HG02852 (cell line): ENCODE results near the gene APBB2.
"Not testable (repeated sequence)": the region's sequence is repeated elsewhere in the genome, so short reads cannot be mapped to it uniquely, and the experiment has no call there.

Experiments
- ATAC-seq: cut with Tn5 transposase; IDR thresholded peaks from one replicate; pipeline ENCODE4 v1.9.1; 2021; ENCODE audit warnings: mild to moderate bottlenecking, moderate library complexity; ENCODE audit not compliant: unreplicated experiment

APBB2 gene

GRCh38 chr4:41029098-41029497, 185.2 kb downstream of the APBB2 start:
- ATAC-seq: no peak

GRCh38 chr4:41028392-41029076, 185.8 kb downstream of the APBB2 start:
- peak; percentile 65 for ATAC-seq

- ATAC-seq: no peak
Observed at GRCh38 chr4:41026971-41027370, 187.4 kb downstream of the APBB2 start.

GRCh38 chr4:41025824-41026223, 188.5 kb downstream of the APBB2 start:
- ATAC-seq: no peak

- ATAC-seq: no peak
Observed at GRCh38 chr4:41024556-41025491, 189.5 kb downstream of the APBB2 start.

GRCh38 chr4:41022116-41022515, 192.2 kb downstream of the APBB2 start:
- ATAC-seq: no peak

GRCh38 chr4:41015016-41015675, 199.2 kb downstream of the APBB2 start:
- no peak for ATAC-seq

- no peak for ATAC-seq
Observed at GRCh38 chr4:41014158-41014557, 200.2 kb downstream of the APBB2 start.

- ATAC-seq: no peak
Observed at GRCh38 chr4:41013746-41014145, 200.6 kb downstream of the APBB2 start.

- ATAC-seq: no peak
Observed at GRCh38 chr4:41012911-41013310, 201.4 kb downstream of the APBB2 start.

GRCh38 chr4:41012293-41012692, 202.0 kb downstream of the APBB2 start:
- ATAC-seq: no peak

- no peak for ATAC-seq
Observed at GRCh38 chr4:41009411-41009810, 204.9 kb downstream of the APBB2 start.

- ATAC-seq: no peak
Observed at GRCh38 chr4:41006141-41006540, 208.2 kb downstream of the APBB2 start.

GRCh38 chr4:41002309-41002708, 212.0 kb downstream of the APBB2 start:
- no peak for ATAC-seq

- no peak for ATAC-seq
Observed at GRCh38 chr4:41000356-41000755, 214.0 kb downstream of the APBB2 start.

GRCh38 chr4:40998675-40999358, 215.5 kb downstream of the APBB2 start:
- ATAC-seq: no peak

GRCh38 chr4:40995850-40996249, 218.5 kb downstream of the APBB2 start:
- ATAC-seq: no peak

- ATAC-seq: not testable (repeated sequence)
Observed at GRCh38 chr4:40994321-40994720, 220.0 kb downstream of the APBB2 start.

GRCh38 chr4:40993296-40993693, 221.0 kb downstream of the APBB2 start:
- not testable (repeated sequence) for ATAC-seq

- ATAC-seq: peak; percentile 61
Observed at GRCh38 chr4:40992472-40993295, 221.7 kb downstream of the APBB2 start.
